ENCODE results near the gene TEX2. TPM values are rescaled to one million over a fixed set of nuclear protein-coding genes. Genes with fewer than 3 reads are reported as not detected.

TEX2 gene
- total and polyA plus RNA-seq, 2 of the 13 experiments (the other 11 are each of a cell fraction or from before 2014, with no cell fraction given), result 21.4 to 37.7 TPM

DNA sequence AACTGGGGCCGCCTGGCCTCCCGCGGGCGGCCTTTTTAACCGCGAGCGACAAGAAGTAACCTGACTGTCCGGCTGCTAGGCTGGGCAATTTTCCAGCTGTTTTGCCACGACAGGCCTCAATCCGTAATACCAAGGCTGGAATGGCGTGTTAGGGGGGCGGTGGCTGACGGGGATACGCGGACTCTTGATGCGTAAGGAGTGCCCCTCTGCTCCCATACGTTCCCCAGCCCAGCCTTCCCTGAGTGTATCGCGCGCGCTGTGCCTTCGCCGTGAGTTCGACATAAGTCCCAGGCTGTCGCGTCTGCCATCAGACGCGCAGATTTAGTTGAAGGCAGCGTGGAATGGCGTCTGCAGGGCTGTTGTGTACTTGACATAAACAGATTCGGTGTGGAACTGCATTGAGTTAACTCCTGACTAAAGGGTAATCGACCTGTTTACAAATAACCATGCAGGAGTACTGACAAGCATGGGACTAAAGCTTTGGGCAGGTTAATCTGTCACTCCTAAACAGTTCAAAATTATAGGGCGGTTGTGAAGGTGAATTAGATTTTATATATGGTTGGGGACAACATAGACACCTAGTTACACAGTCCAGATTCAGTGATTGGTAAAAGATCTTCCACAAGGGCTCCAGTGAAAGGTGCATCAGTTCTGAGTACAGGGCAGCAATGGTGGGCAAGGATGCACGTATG, 116.5 kb downstream of the TEX2 start (continued):
- TF ChIP-seq, protein P1, sequence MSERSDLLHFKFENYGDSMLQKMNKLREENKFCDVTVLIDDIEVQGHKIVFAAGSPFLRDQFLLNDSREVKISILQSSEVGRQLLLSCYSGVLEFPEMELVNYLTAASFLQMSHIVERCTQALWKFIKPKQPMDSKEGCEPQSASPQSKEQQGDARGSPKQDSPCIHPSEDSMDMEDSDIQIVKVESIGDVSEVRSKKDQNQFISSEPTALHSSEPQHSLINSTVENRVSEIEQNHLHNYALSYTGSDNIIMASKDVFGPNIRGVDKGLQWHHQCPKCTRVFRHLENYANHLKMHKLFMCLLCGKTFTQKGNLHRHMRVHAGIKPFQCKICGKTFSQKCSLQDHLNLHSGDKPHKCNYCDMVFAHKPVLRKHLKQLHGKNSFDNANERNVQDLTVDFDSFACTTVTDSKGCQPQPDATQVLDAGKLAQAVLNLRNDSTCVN (CRISPR knock-in tag; IDR thresholded peaks at IDR 0.05; ENCODE audit: borderline replicate concordance), result peak; percentile 35; the same call in 1 of the 2 replicates
- TF ChIP-seq ZNF331 (CRISPR knock-in tag; IDR thresholded peaks at IDR 0.05) (peak; percentile 43; the same call in 1 of the 2 replicates), ZSCAN31 (CRISPR knock-in tag; IDR thresholded peaks at IDR 0.05; ENCODE audit: low read depth) (peak; percentile 63), ZNF430 (CRISPR knock-in tag; IDR thresholded peaks at IDR 0.05) (peak; percentile 57; the same call in 1 of the 2 replicates), NCOA5 (CRISPR knock-in tag; IDR thresholded peaks at IDR 0.05) (peak; percentile 88; the same call in 1 of the 2 replicates), KLF16 (CRISPR knock-in tag; IDR thresholded peaks at IDR 0.05) (peak in 1 of 2 experiments; percentile 69; a peak in 1 of 4 replicates), MYC (CRISPR knock-in tag; IDR thresholded peaks at IDR 0.05; ENCODE audit: borderline replicate concordance) (no peak), HNRNPLL (IDR thresholded peaks at IDR 0.05; ENCODE audit: low read depth, low read length, poor library complexity, severe bottlenecking) (peak; percentile 31), ZIK1 (CRISPR knock-in tag; IDR thresholded peaks at IDR 0.05; ENCODE audit: borderline replicate concordance, low read depth) (peak; percentile 12; the same call in 1 of the 2 replicates), ZNF264 (CRISPR knock-in tag; IDR thresholded peaks at IDR 0.05) (no peak), NRL (CRISPR knock-in tag; IDR thresholded peaks at IDR 0.05; ENCODE audit: borderline replicate concordance) (peak; percentile 73; the same call in 1 of the 2 replicates), ZFAT (CRISPR knock-in tag; conservative IDR thresholded peaks at IDR 0.05) (no peak), PHF21A (CRISPR knock-in tag; IDR thresholded peaks at IDR 0.05) (no peak), ZNF720 (CRISPR knock-in tag; IDR thresholded peaks at IDR 0.05) (no peak)
- TF ChIP-seq, protein P2, sequence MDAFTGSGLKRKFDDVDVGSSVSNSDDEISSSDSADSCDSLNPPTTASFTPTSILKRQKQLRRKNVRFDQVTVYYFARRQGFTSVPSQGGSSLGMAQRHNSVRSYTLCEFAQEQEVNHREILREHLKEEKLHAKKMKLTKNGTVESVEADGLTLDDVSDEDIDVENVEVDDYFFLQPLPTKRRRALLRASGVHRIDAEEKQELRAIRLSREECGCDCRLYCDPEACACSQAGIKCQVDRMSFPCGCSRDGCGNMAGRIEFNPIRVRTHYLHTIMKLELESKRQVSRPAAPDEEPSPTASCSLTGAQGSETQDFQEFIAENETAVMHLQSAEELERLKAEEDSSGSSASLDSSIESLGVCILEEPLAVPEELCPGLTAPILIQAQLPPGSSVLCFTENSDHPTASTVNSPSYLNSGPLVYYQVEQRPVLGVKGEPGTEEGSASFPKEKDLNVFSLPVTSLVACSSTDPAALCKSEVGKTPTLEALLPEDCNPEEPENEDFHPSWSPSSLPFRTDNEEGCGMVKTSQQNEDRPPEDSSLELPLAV (CRISPR knock-in tag; conservative IDR thresholded peaks at IDR 0.05; ENCODE audit: low read depth), result peak; percentile 79; the same call in 1 of the 2 replicates
- TF ChIP-seq, protein P3, sequence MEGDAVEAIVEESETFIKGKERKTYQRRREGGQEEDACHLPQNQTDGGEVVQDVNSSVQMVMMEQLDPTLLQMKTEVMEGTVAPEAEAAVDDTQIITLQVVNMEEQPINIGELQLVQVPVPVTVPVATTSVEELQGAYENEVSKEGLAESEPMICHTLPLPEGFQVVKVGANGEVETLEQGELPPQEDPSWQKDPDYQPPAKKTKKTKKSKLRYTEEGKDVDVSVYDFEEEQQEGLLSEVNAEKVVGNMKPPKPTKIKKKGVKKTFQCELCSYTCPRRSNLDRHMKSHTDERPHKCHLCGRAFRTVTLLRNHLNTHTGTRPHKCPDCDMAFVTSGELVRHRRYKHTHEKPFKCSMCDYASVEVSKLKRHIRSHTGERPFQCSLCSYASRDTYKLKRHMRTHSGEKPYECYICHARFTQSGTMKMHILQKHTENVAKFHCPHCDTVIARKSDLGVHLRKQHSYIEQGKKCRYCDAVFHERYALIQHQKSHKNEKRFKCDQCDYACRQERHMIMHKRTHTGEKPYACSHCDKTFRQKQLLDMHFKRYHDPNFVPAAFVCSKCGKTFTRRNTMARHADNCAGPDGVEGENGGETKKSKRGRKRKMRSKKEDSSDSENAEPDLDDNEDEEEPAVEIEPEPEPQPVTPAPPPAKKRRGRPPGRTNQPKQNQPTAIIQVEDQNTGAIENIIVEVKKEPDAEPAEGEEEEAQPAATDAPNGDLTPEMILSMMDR (CRISPR knock-in tag; IDR thresholded peaks at IDR 0.05), result peak; percentile 2; the same call in 1 of the 2 replicates
- TF ChIP-seq, protein P4, sequence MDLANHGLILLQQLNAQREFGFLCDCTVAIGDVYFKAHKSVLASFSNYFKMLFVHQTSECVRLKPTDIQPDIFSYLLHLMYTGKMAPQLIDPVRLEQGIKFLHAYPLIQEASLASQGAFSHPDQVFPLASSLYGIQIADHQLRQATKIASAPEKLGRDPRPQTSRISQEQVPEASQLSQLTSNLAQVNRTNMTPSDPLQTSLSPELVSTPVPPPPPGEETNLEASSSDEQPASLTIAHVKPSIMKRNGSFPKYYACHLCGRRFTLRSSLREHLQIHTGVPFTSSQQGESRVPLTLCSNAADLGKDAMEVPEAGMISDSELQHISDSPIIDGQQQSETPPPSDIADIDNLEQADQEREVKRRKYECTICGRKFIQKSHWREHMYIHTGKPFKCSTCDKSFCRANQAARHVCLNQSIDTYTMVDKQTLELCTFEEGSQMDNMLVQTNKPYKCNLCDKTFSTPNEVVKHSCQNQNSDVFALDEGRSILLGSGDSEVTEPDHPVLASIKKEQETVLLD (CRISPR knock-in tag; IDR thresholded peaks at IDR 0.05; ENCODE audit: low read depth), result peak; percentile 50; the same call in 1 of the 2 replicates
- TF ChIP-seq, protein P5, sequence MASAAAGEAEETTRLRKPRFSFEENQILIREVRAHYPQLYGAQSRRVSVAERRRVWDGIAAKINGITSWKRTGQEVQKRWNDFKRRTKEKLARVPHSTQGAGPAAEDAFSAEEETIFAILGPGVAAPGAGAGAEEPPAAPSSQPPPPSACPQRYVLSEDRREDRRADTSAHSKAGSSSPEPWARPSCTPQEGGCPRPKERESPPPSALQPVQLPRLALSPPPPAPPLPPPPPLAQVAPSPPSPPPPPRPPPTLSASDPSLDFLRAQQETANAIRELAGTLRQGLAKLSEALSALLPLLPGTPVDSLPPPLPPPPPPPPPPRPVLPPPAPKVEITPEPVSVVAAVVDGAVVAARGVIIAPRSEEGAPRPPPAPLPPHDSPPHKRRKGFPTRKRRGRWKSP (CRISPR knock-in tag; IDR thresholded peaks at IDR 0.05), result no peak; the same call in 1 of the 2 replicates
- TF ChIP-seq, protein P6, sequence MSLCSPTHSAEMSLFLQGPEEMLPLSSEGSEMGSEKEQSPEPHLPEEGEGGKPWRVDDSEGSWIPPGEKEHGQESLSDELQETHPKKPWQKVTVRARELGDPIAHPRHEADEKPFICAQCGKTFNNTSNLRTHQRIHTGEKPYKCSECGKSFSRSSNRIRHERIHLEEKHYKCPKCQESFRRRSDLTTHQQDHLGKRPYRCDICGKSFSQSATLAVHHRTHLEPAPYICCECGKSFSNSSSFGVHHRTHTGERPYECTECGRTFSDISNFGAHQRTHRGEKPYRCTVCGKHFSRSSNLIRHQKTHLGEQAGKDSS (CRISPR knock-in tag; IDR thresholded peaks at IDR 0.05; ENCODE audit: borderline replicate concordance, low read depth), result peak; percentile 15; the same call in 1 of the 2 replicates

All from HepG2 (cell line).